Stimulated activated CD8-positive, alpha-beta memory T cell treated with anti-CD3 and anti-CD28 coated beads, Interleukin-7, amount 100 ng/mL, for 24 hours (primary cell): ENCODE measurements around the gene UBR4.

ENCODE experiments used
- DNase-seq: peaks from one replicate; pipeline ENCODE4 v3.0.0-alpha.2; 2020; ENCODE audit warnings: low read depth

UBR4 gene

DNA sequence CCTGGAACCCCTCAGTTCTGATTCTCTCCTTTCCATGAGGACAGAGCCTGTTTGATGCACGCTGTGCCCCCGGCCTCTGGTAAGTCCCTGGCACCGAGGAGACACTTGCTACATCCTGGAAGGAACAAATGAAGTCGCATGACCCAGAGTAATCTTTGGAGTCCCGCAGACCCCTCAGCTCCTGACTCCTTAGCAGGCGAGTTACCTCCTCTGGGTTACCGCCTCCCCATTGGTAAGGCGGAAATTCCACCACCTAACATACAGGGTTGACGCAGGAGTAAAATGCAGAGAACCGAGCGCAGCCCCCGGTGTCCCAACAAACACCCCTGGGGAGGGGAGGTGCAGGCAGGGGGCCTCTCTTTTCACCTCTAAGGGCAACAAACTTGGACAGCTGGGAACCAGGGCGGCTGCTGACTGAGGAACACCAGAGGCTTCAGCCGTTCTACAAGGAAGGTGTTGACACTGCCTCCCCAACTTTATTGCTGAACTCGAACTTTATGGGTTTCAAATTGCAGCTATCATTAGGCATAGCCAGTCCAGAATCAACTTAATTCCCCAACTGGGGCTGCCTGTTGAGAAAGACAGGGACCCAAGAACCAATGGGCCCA lies 138.3 kb downstream of the UBR4 start:
- no peak for DNase-seq

DNA sequence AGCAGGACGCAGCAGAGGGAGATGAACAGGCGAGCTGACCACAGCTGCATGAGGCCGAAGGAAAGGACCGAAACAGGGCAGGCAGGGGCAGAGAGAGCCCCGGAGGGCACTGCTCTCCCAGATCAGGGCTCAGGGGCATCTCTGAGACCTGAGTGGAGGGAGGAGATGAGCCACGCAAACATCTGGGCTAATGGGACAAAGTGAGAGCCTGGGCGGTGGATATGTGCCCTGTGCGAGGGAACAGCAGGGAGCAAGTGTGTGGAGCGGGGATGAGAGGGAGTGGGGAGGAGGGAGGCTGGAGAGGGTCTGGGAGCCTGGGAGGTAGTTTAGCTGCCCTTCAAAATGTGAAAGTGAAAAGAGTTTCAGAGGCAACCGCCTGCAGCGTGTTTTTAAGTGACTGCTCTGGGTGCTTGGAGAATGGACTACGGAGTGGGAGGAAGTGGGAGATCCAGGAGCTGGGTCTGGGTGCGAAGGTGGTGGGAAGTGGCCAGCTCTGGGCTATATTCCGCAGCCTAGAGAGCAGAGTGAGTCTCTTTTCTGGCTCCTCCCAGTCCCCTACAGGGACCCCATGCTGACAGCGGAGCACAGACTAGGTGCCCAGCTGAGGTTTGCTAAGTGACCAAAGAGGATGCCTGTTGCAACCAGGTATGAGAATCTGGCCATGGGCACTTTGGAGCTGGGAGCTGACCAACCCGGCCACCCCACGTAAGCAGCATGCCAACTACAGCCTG lies 139.0 kb downstream of the UBR4 start:
- no peak for DNase-seq

DNA sequence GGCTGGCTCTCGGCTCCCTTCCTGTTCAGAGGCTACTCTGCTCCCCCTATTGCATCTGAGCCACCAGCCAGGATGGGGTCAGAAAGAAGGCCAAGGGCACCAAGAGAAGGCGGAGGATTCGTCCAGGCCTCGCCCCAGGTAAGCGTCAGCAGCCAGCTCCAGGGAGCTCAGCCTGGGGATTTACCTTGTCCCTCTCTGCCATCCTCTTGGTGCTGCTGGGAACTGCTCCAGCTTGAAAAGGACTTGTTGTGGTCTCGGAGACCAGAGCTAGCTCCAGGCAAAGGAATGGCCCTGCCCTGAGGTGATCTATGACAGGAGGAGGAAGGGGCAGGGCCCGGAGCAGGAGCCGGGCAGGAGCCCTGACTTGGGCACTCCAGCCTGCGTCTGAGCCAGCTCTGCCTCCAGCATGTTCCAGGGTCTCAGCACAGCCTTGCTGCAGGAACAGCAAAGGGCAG lies 139.8 kb downstream of the UBR4 start:
- no peak for DNase-seq

DNA sequence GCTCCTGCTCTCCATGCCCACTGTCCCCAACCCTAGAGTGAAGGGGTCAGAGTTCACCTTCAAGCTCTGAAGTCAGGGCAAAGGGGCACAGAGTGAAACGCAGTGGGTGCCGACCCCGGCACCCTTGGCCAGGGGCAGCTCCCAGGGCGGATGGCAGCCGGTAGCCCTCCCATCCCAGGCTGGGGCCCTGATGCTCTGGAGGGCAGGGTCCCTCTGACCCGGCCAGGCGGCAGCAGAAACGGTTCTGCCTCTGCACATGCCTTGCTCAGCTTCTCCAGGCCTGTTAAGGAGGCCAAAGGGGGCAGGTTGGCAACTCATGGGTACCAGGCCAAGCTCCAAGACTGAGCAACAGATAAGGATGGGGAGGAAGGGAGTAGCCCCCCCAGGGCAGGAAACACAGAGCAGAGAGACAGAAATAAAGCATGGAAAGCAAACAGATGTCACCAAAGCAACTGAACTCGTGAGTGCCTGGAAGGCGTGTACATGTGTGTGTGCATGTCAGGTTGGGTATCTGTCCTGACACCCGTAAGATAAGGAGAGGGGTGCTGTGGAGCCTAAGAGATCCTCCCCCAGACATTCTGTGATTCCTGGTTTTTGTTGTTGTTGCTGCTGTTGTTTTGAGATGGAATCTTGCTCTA lies 141.3 kb downstream of the UBR4 start:
- no peak for DNase-seq

DNA sequence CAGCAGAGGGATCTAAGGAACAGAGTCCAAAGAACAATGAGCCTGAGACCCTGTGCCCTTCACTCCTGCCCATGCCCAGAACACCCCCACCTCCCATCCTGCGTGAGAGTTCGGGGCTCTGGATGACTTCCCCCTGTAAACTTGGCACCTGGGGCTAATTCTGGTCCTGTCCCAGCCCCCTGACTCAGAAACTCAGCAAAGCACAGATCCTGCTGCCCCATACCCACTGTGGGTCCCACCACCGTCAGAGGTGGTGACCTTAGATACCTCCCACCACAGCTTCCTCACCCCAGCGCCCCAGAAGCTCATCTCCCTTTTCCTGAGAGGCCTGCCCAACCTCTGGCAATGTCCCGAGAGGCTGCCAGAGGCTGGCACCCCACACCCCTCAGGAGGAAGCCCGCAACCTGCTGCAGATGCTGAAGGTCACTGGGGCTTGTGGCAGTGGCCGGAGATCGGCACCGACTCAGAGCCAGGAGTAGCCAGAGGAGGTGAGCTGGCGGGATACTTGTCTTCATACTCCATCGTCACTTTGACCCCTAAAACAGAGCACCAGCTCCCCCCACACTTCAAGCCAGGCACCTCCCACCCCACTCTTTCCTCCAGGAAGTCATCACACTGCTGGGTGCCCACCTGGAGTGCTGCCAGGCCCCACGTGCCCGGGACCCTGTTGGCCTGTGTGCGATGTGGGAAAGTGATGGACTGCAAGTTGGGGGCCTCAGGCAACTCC lies 142.0 kb downstream of the UBR4 start:
- DNase-seq = no peak

DNA sequence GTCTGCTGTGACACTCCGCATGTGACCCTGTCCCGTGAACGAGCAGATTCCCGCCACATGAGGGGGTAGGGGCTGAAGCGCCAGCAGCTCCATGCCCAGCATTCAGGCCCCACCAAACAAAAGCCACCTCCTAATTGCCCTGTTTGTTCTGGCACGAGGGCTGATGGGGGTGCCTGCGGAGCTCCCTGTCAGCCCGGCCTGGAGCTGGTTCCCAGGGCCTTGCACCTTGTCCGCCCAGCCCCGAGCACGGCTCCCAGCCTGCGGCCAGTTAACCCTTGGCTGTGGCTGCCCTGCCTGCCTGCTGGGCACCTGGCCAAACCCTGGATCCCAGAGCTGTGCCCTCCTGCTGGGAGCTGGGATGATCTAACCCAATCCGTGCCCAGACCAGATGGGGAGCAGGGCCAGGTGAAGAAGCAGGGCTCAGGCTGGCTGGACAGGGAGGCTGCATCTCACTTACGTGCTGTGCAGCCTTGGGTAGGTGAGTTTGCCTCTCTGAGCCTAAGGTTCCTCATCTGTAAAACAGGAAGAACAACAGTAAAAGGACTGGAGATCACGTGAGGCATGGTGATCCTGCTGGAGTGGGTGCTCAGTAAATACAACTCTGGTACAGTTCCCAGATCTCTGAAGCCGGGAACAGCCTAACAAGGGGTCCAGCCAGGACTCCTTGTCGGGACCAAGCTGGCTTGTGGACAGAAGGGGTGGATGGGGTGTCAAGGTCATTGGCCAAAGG lies 142.7 kb downstream of the UBR4 start:
- DNase-seq = no peak

DNA sequence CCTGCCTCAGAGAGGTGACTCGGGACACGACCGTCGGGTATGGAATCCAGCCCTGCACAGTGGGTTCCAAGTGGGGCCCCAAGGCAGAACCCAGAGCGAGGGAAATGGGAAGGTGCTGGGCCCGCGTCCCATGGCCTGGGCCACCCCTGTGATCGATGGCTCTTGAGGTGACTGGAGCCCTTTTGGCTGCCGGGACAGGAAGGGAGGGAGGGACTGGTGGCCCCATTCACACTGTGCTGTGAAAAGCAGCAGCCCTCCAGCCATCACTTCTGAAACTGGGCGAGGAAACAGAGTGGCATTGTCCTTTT lies 143.2 kb downstream of the UBR4 start:
- no peak for DNase-seq

DNA sequence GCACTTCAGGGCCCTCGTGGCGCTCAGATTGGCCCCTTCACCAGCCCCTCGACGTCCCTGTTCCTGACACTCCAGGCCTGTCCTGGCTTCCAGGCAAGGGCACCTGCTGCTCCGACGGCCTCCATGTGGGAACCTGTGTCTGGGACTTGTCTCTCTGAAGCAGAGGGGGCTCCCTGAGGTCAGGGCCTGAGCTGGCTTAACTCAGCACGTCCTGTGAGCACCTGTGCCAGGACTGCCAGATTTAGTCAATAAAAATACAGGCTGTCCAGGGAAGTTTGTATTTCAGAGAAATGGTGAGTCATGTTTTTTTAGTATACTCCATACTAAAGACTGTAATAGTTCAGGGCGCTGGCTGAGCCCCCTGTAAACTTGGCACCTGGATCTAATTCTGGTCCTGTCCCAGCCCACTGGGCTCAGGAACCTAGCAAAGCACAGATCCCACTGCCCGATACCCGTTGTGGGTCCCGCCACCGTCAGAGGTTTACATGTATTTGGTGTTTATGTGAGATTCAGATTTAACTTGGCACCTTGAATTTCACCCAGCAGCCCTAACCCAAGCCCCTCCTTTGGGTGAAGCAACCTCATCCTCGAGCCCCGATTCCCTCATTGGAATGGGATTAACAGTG lies 143.7 kb downstream of the UBR4 start:
- DNase-seq = no peak

DNA sequence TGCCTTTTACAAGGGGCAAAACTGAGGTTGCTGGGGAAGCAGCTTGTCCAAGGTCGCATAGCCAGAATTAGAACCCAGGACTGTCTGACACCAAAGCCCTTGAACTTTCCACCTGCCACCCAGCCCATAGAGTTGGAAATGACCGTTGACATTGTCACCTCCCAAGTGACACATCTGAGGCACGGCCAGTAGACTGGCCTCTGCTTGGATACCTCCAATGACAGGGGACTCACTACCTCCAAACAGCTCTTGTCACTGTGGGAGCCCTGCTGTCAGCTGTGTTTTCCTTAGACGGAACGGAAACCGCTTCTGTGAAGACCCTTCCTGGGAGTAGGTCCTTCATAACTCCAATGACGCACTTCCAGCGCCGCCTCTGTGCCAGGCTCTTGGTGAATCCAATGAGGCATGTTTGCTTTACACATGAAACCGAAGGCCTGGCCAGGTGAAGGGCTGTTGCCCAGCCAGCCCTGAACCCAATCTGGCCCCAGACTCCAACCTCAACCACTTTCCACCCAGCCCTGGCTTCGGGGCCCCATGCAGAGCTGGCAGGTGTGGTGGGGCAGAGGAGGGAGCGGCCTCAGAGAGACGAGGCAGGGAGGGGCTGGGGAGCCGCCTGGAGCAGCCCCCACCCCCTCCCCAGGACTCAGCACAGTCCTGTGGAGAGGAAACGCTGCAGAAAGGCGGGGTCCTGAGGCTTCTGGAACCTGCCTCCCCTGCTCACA lies 144.4 kb downstream of the UBR4 start:
- DNase-seq = no peak

DNA sequence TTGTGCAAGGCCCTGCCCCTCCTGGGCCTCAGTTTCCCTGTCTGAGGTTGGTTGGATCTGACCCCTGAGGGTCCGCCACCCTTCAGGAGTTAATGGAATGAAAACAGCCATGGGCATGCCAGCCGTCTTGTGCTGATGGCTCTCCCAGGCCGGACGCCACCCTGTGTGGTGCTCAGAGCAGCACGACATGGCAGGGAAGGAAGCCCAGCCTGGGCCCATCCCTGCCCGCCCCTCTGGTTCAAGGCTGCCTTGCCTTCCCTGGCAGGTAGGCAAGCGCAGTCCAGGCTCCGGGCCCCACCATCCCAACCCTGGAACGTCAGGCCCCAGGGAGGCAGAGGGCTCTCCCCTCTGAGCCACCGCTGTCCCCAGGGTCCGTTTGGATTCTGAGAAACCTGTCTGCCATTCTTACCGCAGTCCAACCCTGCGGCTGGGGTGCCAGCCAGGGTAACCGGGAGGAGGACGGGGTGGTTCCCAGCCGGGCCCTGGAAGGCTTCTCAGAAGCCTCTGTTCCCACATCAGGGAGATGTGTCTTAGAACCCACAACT lies 145.1 kb downstream of the UBR4 start:
- no peak for DNase-seq

DNA sequence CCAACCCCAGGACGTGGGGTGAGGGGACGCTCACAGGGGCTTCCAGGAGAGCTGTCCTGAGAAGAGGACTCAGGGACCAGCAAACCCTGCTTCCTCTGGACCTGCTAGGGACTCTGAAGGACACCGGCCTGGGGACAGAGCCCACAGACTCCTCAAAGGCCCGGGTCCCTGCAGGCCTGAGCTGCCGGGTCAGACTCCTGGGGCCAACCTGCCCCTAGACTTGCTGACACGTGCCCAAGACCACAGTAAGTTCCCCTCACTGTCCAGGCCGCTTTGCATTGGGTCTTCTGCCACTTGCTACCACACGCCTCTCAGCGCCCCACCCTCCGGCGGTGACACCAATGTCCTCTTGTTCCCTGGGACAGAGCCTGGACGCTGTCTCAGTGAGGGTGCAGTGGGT lies 146.9 kb downstream of the UBR4 start:
- no peak for DNase-seq

DNA sequence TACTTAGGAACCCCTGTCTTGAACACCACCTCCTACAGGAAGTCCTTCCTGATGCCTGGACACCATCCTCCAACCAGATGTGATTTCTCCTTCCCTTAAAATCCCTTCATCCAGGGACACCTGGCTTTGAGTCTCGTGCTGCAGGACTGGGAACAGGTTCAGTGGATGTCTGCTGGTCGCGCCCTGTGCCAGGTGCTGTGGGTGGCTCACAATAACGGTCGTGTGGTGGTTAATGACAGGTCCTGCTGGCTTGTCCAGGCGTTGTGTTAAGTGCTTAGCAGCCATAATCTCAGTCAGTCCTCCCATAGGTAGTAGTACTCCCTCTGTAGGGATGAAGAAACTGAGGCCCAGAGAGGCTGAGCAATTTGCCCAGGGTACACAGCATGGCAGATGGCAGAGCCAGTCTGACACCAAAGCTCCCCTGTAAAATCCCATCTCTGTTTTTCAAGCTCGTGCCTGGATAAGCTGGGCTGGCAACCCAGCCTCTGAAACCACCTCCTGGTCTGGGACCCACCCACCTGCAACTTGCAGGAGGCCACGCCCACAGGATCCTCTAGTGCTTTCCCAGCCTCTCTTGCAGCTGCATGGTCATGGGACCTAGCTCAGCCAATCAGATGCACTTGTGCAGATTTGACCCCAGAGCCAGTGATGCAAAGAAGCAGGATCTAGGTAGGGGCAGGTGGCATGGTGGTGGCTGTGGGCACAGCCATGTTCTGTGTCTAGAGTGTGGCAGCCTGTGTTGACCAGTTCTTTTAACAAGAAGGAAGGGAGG lies 147.6 kb downstream of the UBR4 start:
- no peak for DNase-seq

DNA sequence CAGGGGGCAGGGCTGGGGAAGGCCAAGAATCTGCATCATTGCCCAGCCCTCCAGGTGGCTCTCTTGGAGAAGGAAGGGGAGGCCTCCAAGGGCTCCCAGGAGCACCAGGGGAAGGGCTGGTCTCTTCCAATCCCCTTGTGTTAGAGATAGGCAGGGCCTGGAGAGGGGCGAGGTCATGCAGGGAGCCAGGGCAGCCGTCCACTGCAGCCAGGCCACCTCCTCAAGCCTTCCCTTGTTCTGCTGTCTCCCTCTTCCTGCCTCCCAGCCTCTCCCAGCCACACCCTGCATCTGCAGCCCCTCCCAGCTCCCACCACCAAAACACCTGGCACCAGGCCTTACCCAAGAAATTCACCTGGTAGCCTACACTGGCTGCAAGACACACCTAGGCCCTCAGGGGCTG lies 148.3 kb downstream of the UBR4 start:
- no peak for DNase-seq

DNA sequence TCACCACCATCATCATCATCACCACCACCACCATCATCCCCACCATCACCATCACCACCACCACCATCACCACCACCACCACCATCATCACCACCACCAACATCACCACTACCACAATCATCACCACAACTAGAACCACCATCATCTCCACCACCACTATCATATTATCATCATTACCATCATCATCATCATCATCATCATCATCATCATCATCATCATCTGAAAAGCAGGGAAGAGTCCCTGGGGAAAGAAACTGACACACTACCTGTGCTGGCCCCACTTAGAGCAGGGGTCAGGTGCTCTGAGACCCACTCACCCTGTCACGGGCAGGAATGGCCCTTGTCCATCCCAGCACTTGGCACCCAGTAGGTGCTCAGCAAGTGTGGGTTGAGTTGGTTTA lies 148.7 kb downstream of the UBR4 start:
- no peak for DNase-seq

DNA sequence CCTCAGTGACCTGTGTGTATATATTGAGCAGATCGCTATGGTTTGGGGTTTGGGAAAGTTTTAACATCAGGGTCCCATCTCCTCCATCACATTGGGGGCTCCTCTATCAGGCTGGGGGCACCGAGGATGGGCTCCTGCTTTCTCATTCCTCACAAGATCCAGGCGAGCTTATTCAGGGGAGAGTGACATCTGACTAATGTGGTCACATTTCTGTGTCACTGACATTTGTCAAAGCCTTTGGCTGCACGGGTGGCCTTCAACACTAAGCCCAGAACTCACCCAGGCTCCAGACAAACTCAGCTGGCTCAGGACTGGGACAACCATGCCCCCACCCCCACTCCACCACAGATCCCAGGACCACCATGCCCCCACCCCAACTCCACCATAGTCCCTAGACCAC lies 150.3 kb downstream of the UBR4 start:
- DNase-seq = no peak

DNA sequence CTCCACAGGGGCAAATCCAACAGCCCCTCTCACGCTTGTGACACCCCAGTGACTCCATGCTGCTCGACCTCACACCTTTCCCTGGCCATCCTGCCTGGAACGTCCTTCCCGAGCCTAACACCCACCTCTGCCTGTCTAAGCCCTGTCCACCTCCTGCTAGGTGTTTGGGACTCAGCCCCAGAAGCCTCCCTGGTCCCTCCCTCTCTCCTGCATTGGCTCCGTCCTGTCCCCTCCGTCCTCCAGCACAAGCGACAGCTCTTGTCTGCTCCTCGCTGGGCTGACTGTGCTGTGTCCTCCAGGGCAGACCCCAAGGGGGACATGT lies 151.6 kb downstream of the UBR4 start:
- no peak for DNase-seq

DNA sequence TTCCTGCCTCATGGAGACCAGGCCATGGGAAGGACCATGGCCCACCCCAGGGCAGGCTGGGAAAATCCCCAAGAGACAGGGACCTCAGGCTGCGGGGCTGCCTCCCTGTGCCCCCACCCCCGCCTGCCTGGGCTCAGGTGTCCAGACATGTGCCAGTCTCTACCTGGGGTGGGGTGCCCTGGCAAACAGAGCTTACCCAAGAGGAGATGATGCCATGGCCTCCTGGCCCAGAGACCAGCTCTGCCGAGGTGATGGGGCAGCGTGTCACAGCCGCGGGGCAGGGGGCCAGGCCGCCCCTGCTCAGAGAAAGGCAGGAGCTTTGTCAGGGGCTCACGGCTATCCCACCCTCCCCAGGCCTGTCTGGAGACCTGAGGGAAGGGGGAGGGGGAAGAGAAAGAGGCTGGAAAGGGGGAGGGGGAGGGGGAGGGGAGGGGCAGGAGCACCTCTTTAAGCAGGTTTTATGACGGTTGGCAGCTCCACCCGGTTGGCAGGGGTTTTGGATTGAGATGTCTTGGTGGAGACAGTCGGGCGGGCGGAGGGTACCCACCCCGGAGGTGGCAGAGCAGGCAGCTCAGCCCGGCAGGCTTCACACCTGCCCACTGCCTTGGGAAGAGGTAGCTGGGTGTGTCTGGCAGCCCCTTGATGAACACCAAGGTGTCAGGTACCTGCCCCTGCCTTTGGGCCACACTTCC lies 152.1 kb downstream of the UBR4 start:
- DNase-seq = no peak

DNA sequence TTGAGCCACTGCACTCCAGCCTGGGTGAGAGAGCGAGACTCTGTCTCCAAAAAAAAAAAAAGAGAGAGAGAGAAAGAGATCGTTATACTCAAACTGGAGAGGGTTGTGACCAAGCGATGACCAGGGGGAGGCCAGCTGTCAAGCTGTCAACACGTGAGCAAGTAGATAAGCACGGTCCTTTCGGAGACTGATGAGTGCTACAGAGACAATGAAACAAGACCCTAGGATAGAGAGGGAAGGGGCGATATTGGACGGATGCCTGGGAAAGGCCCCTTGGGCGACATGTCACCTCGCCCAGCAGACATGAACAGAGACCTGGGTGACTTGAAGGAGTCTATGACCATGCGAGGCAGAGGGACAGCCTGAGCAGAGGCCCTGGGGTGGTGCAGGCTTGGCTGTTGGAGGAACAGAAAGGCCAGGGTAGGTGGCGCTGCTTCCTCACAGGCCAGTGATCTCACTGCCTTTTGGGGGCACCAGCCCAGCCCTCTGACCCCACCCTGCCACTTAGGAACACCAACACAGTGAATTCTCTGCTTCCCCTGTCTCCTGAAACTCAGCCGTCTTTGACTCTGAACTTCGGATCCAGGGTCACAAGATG lies 152.8 kb downstream of the UBR4 start:
- no peak for DNase-seq

DNA sequence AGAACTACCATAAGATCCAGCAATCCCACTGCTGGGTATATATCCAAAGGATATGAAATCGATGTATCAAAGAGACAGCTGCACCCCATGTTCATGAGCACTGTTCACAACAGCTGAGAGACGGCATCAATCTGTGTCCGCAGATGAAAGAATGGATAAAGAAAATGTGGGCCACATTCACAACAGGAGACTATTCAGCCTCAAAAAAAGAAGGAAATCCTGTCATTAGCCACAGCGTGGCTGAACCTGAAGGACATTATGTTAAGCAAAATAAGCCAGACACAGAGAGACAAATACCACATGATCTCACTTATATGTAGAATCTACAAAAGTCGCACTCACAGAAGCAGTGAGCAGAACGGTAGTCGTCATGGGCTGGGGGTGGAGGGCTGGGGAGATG lies 154.4 kb downstream of the UBR4 start:
- DNase-seq = no peak
